CD4-positive, alpha-beta T cell (primary cell): ENCODE data around the gene LEF1. TPM values are rescaled to one million over a fixed set of nuclear protein-coding genes. Genes with fewer than 3 reads are reported as not detected.

Experiments used
- ATAC-seq: fragments of 200-7000 bp; cut with Tn5 transposase; one replicate; pipeline ENCODE4 v1.10.0; 2022; ENCODE audit warnings: mild to moderate bottlenecking; ENCODE audit not compliant: poor library complexity
- CTCF ChIA-PET: fragments of 350-600 bp; sonication (Branson Sonifier 250); formaldehyde crosslinking; loops from one replicate; lab custom pipeline; 2021; ENCODE audit warnings: antibody characterized with exemption, inconsistent platforms; lab: Charles Lee
- POLR2A ChIA-PET: fragments of 350-600 bp; sonication (Branson Sonifier 250); formaldehyde crosslinking; loops from one replicate; lab custom pipeline; 2021; ENCODE audit warnings: antibody characterized with exemption, inconsistent platforms; lab: Charles Lee
- DNase-seq, 14 experiments: peaks; one replicate each; pipeline ENCODE4 v3.0.0-alpha.2; 2013 to 2020; ENCODE audit warnings: mixed read lengths in 2 of 14
- H3K27ac ChIP-seq, 2 donors: one replicate each; pipeline versions ENCODE4 v1.5.1 to v1.7.0; 2013; ENCODE audit warnings: low read length in 2 of 2, low read depth in 1 of 2, mild to moderate bottlenecking in 1 of 2
- H3K27me3 ChIP-seq, 2 experiments: 1 replicate in 1 of 2; 2 replicates in 1 of 2; pipeline versions ENCODE4 v1.6.1 to v1.7.0; 2013; ENCODE audit warnings: low read length in 2 of 2, control low read depth in 1 of 2, mild to moderate bottlenecking in 1 of 2, moderate library complexity in 1 of 2; ENCODE audit not compliant: insufficient read depth in 2 of 2, control insufficient read depth in 1 of 2
- H3K36me3 ChIP-seq: one replicate; pipeline ENCODE4 v1.6.1; 2013; ENCODE audit warnings: low read length, control low read depth; ENCODE audit not compliant: insufficient read depth
- H3K4me1 ChIP-seq: one replicate; pipeline ENCODE4 v1.6.1; 2013; ENCODE audit warnings: low read length, control low read depth; ENCODE audit not compliant: insufficient read depth
- H3K4me3 ChIP-seq: one replicate; pipeline ENCODE4 v1.5.1; 2013; ENCODE audit warnings: mild to moderate bottlenecking, low read length, moderate library complexity
- H3K9me3 ChIP-seq, 2 experiments: 1 replicate in 1 of 2; 2 replicates in 1 of 2; pipeline versions ENCODE4 v1.6.1 to v1.7.0; 2013; ENCODE audit warnings: low read length in 2 of 2, mild to moderate bottlenecking in 2 of 2, control low read depth in 1 of 2, moderate library complexity in 1 of 2; ENCODE audit not compliant: control insufficient read depth in 1 of 2, insufficient read depth in 1 of 2
- H3K27ac Mint-ChIP-seq: one replicate; pipeline ENCODE4 v1.8.0; 2020; ENCODE audit warnings: mixed read lengths
- H3K27me3 Mint-ChIP-seq: one replicate; pipeline ENCODE4 v1.8.0; 2021; ENCODE audit warnings: mixed read lengths
- H3K36me3 Mint-ChIP-seq: one replicate; pipeline ENCODE4 v1.8.0; 2021; ENCODE audit warnings: low read depth, mixed read lengths
- H3K4me1 Mint-ChIP-seq: one replicate; pipeline ENCODE4 v1.8.0; 2021; ENCODE audit warnings: low read depth, mixed read lengths
- H3K4me3 Mint-ChIP-seq: one replicate; pipeline ENCODE4 v1.8.0; 2020; ENCODE audit warnings: mild to moderate bottlenecking, mixed read lengths
- H3K9me3 Mint-ChIP-seq: one replicate; pipeline ENCODE4 v1.8.0; 2020; ENCODE audit warnings: mixed read lengths
- CTCF ChIP-seq: fragments of 200-600 bp; IDR thresholded peaks from one replicate; pipeline ENCODE4 v1.8.0; 2022; ENCODE audit warnings: antibody characterized with exemption, mild to moderate bottlenecking
- intact Hi-C, 2 experiments: fragments of 100-400 bp; cut with DNase I in 1 of 2; cut with micrococcal nuclease in 1 of 2; formaldehyde crosslinking; loops; one replicate each; pipeline versions ENCODE4 v1.15.1 to v1.9.0; 2023 to 2025; cut with DNase I, micrococcal nuclease
- total RNA-seq, 174 experiments: library from RNA in 2 of 174; stranded (reverse) in 2 of 174; gene quantifications; one replicate each; pipeline ENCODE4 v1.2.3 and lab custom pipeline; 2021 to 2026

LEF1 gene
- total RNA-seq, 2 experiments from 2014 or later, result 409 to 438 TPM

- ATAC-seq, result peak; percentile 6
- Histone ChIP-seq H3K36me3 (peaks cover 19% of the 10 kb centered on the region), H3K27me3 (peaks cover 4 to 11% of the 10 kb centered on the region in 2 experiments), H3K27ac (peak overlapping the region; percentile 56 to 80), H3K4me1 (peaks cover 38% of the 10 kb centered on the region), H3K4me3 (peak overlapping the region; percentile 76), H3K9me3 (peaks cover 0 to 7% of the 10 kb centered on the region in 2 experiments)
- peak in 6 of 14 experiments; percentile 8 to 58 (median 40) for DNase-seq
- CTCF ChIA-PET, result interaction anchor here (0.7 to 1.4 kb wide), 3 partner anchors 10 to 407 kb away, joined by 3 to 4 read pairs (median 4); no protein-coding TSS in a partner anchor
- intact Hi-C loops, result loop anchor here (2.0 to 10.0 kb wide), 5 partner anchors 15 to 347 kb away; no protein-coding TSS in a partner anchor
- Mint-ChIP-seq H3K4me1 (peaks cover 43% of the 10 kb centered on the region), H3K9me3 (no peaks in the 10 kb centered on the region), H3K36me3 (peaks cover 83% of the 10 kb centered on the region), H3K27ac (peak overlapping the region; percentile 88), H3K27me3 (peaks cover 9% of the 10 kb centered on the region), H3K4me3 (peak overlapping the region; percentile 99)
- TF ChIP-seq CTCF, result no peak
- POLR2A ChIA-PET, result interaction anchor here (0.9 to 15.5 kb wide), 12 partner anchors 8 to 455 kb away, joined by 3 to 229 read pairs (median 10); partner anchors contain the start of gene RPL34
These were observed 3.1 kb downstream of the LEF1 start for GRCh38 chr4:108165586-108165985.

- Histone ChIP-seq H3K4me1 (peaks cover 30% of the 10 kb centered on the region), H3K27me3 (no peaks in the 10 kb centered on the region), H3K36me3 (peaks cover 31% of the 10 kb centered on the region), H3K9me3 (no peaks in the 10 kb centered on the region), H3K4me3 (peak overlapping the region; percentile 76), H3K27ac (peak overlapping the region in 1 of 2 donors; percentile 30)
- CTCF ChIA-PET, result interaction anchor here (1.1 to 1.4 kb wide), 4 partner anchors 26 to 145 kb away, joined by 3 to 5 read pairs (median 3); no protein-coding TSS in a partner anchor
- no peaks in the 10 kb centered on the region for H3K9me3 Mint-ChIP-seq
- H3K27ac Mint-ChIP-seq, result peak overlapping the region; percentile 79
- intact Hi-C loops, result loop anchor here in 1 of 2 experiments (10.0 kb wide), 1 partner anchor 49 kb away; no protein-coding TSS in a partner anchor
- ATAC-seq (no peak), DNase-seq (no peak)
- peaks cover 94% of the 10 kb centered on the region for H3K36me3 Mint-ChIP-seq
- no peaks in the 10 kb centered on the region for H3K27me3 Mint-ChIP-seq
- H3K4me1 Mint-ChIP-seq, result peaks cover 46% of the 10 kb centered on the region
- TF ChIP-seq CTCF, result no peak
- peak overlapping the region; percentile 99 for H3K4me3 Mint-ChIP-seq
- POLR2A ChIA-PET, result interaction anchor here (0.6 to 15.5 kb wide), 17 partner anchors 8 to 329 kb away, joined by 3 to 229 read pairs (median 4); no protein-coding TSS in a partner anchor
These were observed 5.4 kb downstream of the LEF1 start for GRCh38 chr4:108163351-108163750.

GRCh38 chr4:108160741-108161352 lies 7.9 kb downstream of the LEF1 start:
- peak overlapping the region; percentile 76 for H3K4me3 ChIP-seq
- Mint-ChIP-seq H3K4me3 (peak overlapping the region; percentile 87), H3K27me3 (no peaks in the 10 kb centered on the region), H3K36me3 (peaks cover 96% of the 10 kb centered on the region), H3K4me1 (peaks cover 71% of the 10 kb centered on the region), H3K9me3 (no peaks in the 10 kb centered on the region), H3K27ac (peak overlapping the region; percentile 79)
- H3K9me3 ChIP-seq, result no peaks in the 10 kb centered on the region
- intact Hi-C loops, result loop anchor here in 1 of 2 experiments (10.0 kb wide), 1 partner anchor 46 kb away; no protein-coding TSS in a partner anchor
- TF ChIP-seq CTCF, result no peak
- H3K27ac ChIP-seq, result peak overlapping the region; percentile 7 to 36
- H3K36me3 ChIP-seq, result peaks cover 39% of the 10 kb centered on the region
- ATAC-seq (peak; percentile 45), DNase-seq (peak in 3 of 14 experiments; percentile 54 to 60 (median 59))
- POLR2A ChIA-PET, result interaction anchor here (0.8 to 15.5 kb wide), 17 partner anchors 9 to 411 kb away, joined by 3 to 229 read pairs (median 6); partner anchors contain the start of gene LEF1
- H3K27me3 ChIP-seq, result no peaks in the 10 kb centered on the region
- H3K4me1 ChIP-seq, result peaks cover 22% of the 10 kb centered on the region
- CTCF ChIA-PET, result interaction anchor here (1.1 to 1.2 kb wide), 2 partner anchors 12 to 49 kb away, joined by 4 read pairs; no protein-coding TSS in a partner anchor
